Stomach smooth muscle (tissue), 2 donors: ENCODE data around the gene LONRF2.
A peak's percentile ranks its signal among the peaks of the same experiment; 100 is the strongest.

Experiments used
- H3K27ac ChIP-seq: one replicate; pipeline ENCODE4 v1.7.0; 2013; ENCODE audit warnings: mild to moderate bottlenecking, low read length, inconsistent platforms
- H3K27me3 ChIP-seq, 2 donors: one replicate each; pipeline ENCODE4 v1.7.0; 2013; ENCODE audit warnings: low read length in 2 of 2; ENCODE audit not compliant: insufficient read depth in 2 of 2, control insufficient read depth in 1 of 2
- H3K36me3 ChIP-seq, 2 donors: one replicate each; pipeline ENCODE4 v1.7.0; 2013; ENCODE audit warnings: low read length in 2 of 2; ENCODE audit not compliant: control insufficient read depth in 2 of 2, insufficient read depth in 2 of 2
- H3K4me1 ChIP-seq: one replicate; pipeline ENCODE4 v1.7.0; 2013; ENCODE audit warnings: low read length; ENCODE audit not compliant: control insufficient read depth, insufficient read depth
- H3K4me3 ChIP-seq, 2 donors: one replicate each; pipeline ENCODE4 v1.7.0; 2013; ENCODE audit warnings: low read length in 2 of 2
- H3K9ac ChIP-seq, 2 donors: one replicate each; pipeline ENCODE4 v1.7.0; 2013; ENCODE audit warnings: low read length in 2 of 2, mild to moderate bottlenecking in 1 of 2
- H3K9me3 ChIP-seq, 2 donors: one replicate each; pipeline ENCODE4 v1.7.0; 2013; ENCODE audit warnings: low read length in 2 of 2; ENCODE audit not compliant: control insufficient read depth in 2 of 2
- donor health status: healthy.
- donor health status: Pancreatic carcinoma.

Gene LONRF2

GRCh38 chr2:100301881-100302584 lies 20.3 kb downstream of the LONRF2 start:
- Histone ChIP-seq H3K9ac (no peak overlapping the region), H3K9me3 (no peaks in the 10 kb centered on the region), H3K27ac (no peak overlapping the region), H3K4me1 (no peaks in the 10 kb centered on the region), H3K27me3 (no peaks in the 10 kb centered on the region), H3K4me3 (no peak overlapping the region), H3K36me3 (peaks cover 7 to 23% of the 10 kb centered on the region in 2 donors)

GRCh38 chr2:100299548-100299947 lies 22.8 kb downstream of the LONRF2 start:
- Histone ChIP-seq H3K9ac (no peak overlapping the region), H3K36me3 (peaks cover 14 to 24% of the 10 kb centered on the region in 2 donors), H3K4me3 (no peak overlapping the region), H3K4me1 (no peaks in the 10 kb centered on the region), H3K9me3 (no peaks in the 10 kb centered on the region), H3K27ac (no peak overlapping the region), H3K27me3 (no peaks in the 10 kb centered on the region)

- peaks cover 14 to 28% of the 10 kb centered on the region in 2 donors for H3K36me3 ChIP-seq
- H3K4me3 ChIP-seq = no peak overlapping the region
Observed at GRCh38 chr2:100297511-100297910, 24.8 kb downstream of the LONRF2 start.

GRCh38 chr2:100294162-100294497 lies 28.2 kb downstream of the LONRF2 start:
- no peaks in the 10 kb centered on the region for H3K27me3 ChIP-seq
- peaks cover 2% of the 10 kb centered on the region for H3K4me1 ChIP-seq
- no peak overlapping the region for H3K4me3 ChIP-seq
- peaks cover 20 to 24% of the 10 kb centered on the region in 2 donors for H3K36me3 ChIP-seq
- H3K27ac ChIP-seq = no peak overlapping the region
- no peaks in the 10 kb centered on the region for H3K9me3 ChIP-seq
- no peak overlapping the region for H3K9ac ChIP-seq

More at GRCh38 chr2:100297511-100297910, 24.8 kb downstream of the LONRF2 start:
- no peaks in the 10 kb centered on the region for H3K4me1 ChIP-seq
- H3K9ac ChIP-seq = no peak overlapping the region
- H3K27ac ChIP-seq = no peak overlapping the region
- no peaks in the 10 kb centered on the region for H3K9me3 ChIP-seq
- H3K27me3 ChIP-seq = no peaks in the 10 kb centered on the region

GRCh38 chr2:100293341-100294161 lies 28.8 kb downstream of the LONRF2 start:
- Histone ChIP-seq H3K9me3 (no peaks in the 10 kb centered on the region), H3K9ac (no peak overlapping the region), H3K27ac (no peak overlapping the region), H3K36me3 (peaks cover 19 to 21% of the 10 kb centered on the region in 2 donors), H3K4me1 (peaks cover 2% of the 10 kb centered on the region), H3K27me3 (no peaks in the 10 kb centered on the region), H3K4me3 (no peak overlapping the region)

GRCh38 chr2:100292022-100292580 lies 30.2 kb downstream of the LONRF2 start:
- Histone ChIP-seq H3K36me3 (peaks cover 17 to 18% of the 10 kb centered on the region in 2 donors), H3K4me3 (no peak overlapping the region), H3K9ac (no peak overlapping the region), H3K4me1 (peaks cover 2% of the 10 kb centered on the region), H3K27me3 (no peaks in the 10 kb centered on the region), H3K9me3 (no peaks in the 10 kb centered on the region), H3K27ac (peak overlapping the region; percentile 53)

GRCh38 chr2:100291152-100291970 lies 30.9 kb downstream of the LONRF2 start:
- peaks cover 2% of the 10 kb centered on the region for H3K4me1 ChIP-seq
- peaks cover 21% of the 10 kb centered on the region in 2 donors for H3K36me3 ChIP-seq
- H3K9ac ChIP-seq = no peak overlapping the region
- no peaks in the 10 kb centered on the region for H3K27me3 ChIP-seq
- peak overlapping the region; percentile 53 for H3K27ac ChIP-seq
- H3K9me3 ChIP-seq = no peaks in the 10 kb centered on the region
- no peak overlapping the region for H3K4me3 ChIP-seq

- peaks cover 2% of the 10 kb centered on the region for H3K4me1 ChIP-seq
- H3K4me3 ChIP-seq = no peak overlapping the region
- no peak overlapping the region for H3K9ac ChIP-seq
- H3K27ac ChIP-seq = no peak overlapping the region
- no peaks in the 10 kb centered on the region for H3K27me3 ChIP-seq
- H3K9me3 ChIP-seq = no peaks in the 10 kb centered on the region
- H3K36me3 ChIP-seq = peaks cover 21% of the 10 kb centered on the region in 2 donors
Observed at GRCh38 chr2:100290718-100291151, 31.6 kb downstream of the LONRF2 start.

- Histone ChIP-seq H3K36me3 (peaks cover 20 to 24% of the 10 kb centered on the region in 2 donors), H3K9ac (no peak overlapping the region), H3K27ac (no peak overlapping the region)
Observed at GRCh38 chr2:100289020-100289419, 33.3 kb downstream of the LONRF2 start.

GRCh38 chr2:100286318-100286717 lies 36.0 kb downstream of the LONRF2 start:
- Histone ChIP-seq H3K4me3 (no peak overlapping the region), H3K27me3 (no peaks in the 10 kb centered on the region), H3K27ac (no peak overlapping the region), H3K9ac (no peak overlapping the region), H3K36me3 (peaks cover 24 to 28% of the 10 kb centered on the region in 2 donors), H3K4me1 (no peaks in the 10 kb centered on the region), H3K9me3 (no peaks in the 10 kb centered on the region)

More at GRCh38 chr2:100289020-100289419, 33.3 kb downstream of the LONRF2 start:
- H3K4me3 ChIP-seq = no peak overlapping the region
- no peaks in the 10 kb centered on the region for H3K9me3 ChIP-seq
- no peaks in the 10 kb centered on the region for H3K27me3 ChIP-seq
- H3K4me1 ChIP-seq = peaks cover 2% of the 10 kb centered on the region
